GM12864 (cell line): ENCODE measurements around the gene PRXL2C.
"Not testable (repeated sequence)": the region's sequence is repeated elsewhere in the genome, so short reads cannot be mapped to it uniquely, and the experiment has no call there.

Experiments
- DNase-seq: peaks from one replicate; pipeline ENCODE4 v3.0.0-alpha.2; 2011; ENCODE audit warnings: low read depth
- H3K4me3 ChIP-seq: 2 replicates; pipeline ENCODE4 v1.5.1; 2011; ENCODE audit warnings: mild to moderate bottlenecking, low read depth, low read length, control low read depth
- TF ChIP-seq, protein P1 (sequence below): IDR thresholded peaks from 2 replicates; pipeline ENCODE4 v1.5.1; 2011; ENCODE audit warnings: low read depth, mild to moderate bottlenecking, moderate library complexity, low read length, control low read depth, inconsistent platforms; ENCODE audit errors: missing control alignments

Gene PRXL2C, protein sequence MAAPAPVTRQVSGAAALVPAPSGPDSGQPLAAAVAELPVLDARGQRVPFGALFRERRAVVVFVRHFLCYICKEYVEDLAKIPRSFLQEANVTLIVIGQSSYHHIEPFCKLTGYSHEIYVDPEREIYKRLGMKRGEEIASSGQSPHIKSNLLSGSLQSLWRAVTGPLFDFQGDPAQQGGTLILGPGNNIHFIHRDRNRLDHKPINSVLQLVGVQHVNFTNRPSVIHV

DNA sequence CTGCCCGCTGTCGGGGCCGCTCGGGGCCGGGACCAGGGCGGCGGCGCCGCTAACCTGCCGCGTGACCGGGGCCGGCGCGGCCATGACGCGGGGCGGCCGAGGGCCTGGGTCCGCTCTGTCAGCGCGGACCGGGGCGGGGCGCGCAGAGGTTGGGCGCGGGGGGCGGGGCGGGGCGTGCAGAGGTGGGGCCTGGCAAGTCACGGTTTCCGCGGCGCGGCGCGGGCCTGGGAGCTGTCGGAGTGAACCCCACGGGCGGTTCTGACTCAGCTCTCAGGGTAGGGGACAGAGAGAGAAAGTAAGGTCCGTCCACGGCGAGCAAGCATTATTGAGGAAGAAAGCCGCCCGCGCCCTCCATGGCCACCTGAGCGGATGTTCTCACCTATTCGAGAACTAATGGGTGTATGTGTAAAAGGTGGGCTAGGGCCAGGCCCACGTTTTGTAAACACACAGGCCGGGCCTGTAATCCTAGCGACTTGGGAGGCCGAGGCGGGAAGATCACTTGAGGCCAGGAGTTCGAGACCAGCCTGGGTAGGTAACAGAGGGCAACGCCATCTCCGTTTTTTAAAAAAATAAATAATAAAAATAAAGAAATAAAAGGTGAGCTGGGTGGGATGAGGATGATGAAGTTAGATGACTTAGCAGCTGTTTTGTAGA lies at the start of gene PRXL2C:
Gene PRXL2C, minus strand, starts transcription at position 120 of the 654 bp plus-strand sequence. Its CDS starts 36 bp downstream, at position 84.
- TF ChIP-seq, protein P1, sequence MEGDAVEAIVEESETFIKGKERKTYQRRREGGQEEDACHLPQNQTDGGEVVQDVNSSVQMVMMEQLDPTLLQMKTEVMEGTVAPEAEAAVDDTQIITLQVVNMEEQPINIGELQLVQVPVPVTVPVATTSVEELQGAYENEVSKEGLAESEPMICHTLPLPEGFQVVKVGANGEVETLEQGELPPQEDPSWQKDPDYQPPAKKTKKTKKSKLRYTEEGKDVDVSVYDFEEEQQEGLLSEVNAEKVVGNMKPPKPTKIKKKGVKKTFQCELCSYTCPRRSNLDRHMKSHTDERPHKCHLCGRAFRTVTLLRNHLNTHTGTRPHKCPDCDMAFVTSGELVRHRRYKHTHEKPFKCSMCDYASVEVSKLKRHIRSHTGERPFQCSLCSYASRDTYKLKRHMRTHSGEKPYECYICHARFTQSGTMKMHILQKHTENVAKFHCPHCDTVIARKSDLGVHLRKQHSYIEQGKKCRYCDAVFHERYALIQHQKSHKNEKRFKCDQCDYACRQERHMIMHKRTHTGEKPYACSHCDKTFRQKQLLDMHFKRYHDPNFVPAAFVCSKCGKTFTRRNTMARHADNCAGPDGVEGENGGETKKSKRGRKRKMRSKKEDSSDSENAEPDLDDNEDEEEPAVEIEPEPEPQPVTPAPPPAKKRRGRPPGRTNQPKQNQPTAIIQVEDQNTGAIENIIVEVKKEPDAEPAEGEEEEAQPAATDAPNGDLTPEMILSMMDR, result no peak
- H3K4me3 ChIP-seq, result peak within 1 kb of the TSS; percentile 64
- peak; percentile 38 for DNase-seq

DNA sequence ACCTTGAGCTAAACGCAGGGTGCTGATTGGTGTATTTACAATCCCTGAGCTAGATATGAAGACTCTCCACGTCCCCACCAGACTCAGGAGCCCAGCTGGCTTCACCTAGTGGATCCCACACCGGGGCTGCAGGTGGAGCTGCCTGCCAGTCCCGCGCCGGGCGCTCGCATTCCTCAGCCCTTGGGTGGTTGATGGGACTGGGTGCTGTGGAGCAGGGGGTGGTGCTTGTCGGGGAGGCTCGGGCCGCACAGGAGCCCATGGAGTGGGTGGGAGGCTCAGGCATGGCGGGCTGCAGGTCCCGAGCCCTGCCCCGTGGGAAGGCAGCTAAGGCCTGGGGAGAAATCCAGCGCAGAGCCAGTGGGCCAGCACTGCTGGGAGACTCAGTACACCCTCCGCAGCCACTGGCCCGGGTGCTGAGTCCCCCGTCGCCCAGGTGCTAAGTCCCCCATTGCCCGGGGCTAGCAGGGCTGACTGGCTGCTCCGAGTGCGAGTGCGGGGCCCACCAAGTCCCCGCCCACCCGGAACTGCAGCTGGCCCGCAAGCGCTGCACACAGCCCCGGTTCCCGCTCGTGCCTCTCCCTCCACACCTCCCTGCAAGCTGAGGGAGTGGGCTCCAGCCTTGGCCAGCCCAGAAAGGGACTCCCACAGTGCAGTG lies 45.7 kb upstream of the PRXL2C start:
- H3K4me3 ChIP-seq, DNase-seq: not testable (repeated sequence)

DNA sequence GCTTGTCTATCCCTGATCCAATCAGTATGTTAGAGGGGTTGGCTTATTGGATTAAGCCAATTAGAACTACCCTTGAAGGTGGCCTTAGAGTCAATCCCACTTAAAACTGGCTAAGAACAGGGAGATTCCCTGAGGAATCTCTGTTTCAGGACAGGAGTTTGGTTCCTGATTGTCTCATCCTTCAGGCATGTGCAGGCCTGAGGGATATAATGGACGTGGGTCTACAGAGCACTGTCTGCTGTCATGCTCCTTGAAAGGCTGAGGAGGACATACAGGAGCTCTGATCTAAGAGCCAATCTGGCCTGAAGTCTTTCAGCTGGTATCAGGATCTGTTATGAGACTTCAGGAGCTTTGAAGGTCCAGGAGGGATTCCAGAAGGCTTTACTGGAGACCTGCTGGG lies 36.2 kb upstream of the PRXL2C start:
- no peak for DNase-seq
- TF ChIP-seq, protein P1, result no peak
- H3K4me3 ChIP-seq, result no peak overlapping the region

DNA sequence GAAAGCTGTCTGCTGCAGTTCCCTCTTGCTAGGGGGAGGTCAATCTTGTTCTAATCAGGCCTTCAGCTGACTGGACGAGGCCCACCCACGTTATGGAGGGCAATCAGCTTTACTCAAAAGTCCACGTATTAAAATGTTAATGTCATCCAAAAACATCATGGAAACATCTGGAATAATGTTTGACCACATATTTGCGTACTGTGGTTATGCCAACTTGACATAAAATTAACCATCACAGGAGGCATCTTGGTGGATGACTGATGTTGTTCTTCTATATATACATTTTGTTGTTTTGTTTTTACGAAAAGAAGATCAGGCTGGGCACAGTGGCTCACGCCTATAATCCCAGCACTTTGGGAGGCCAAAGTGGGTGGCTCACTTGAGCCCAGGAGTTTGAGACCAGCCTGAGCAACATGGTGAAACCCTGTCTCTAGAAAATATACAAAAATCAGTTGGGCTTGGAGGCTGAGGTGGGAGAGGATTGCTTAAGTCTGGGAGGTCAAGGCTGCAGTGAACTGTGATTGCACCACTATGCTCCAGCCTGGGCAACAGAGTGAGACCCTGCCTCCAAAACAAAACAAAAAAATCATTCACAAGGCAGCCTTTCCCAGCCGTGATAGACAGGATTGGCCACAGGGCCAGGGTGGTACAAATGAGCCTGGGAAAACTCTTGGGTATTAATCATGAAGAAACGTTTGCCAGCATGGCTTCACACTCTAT lies 33.8 kb upstream of the PRXL2C start:
- TF ChIP-seq, protein P1, result no peak
- no peak for DNase-seq
- H3K4me3 ChIP-seq, result no peak overlapping the region

DNA sequence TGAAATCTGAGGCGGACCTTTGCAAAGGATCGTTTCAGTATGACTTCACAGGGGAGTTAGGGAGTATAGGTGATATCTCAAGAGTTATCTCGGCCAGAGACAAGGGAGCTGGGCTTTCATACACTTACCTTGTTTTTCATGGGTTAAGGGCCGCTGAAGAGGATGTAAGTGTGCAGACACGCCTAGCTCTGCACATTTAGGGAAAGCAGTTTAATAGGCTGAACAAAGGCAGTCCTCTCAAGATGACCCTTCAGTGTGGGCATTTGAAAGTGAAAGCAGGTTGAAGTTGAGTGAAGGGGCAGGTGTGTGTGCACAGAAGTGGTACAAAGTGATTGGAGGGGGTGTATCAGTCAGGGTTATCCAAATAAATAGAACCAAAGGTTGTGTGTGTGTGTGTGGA lies 33.1 kb upstream of the PRXL2C start:
- no peak overlapping the region for H3K4me3 ChIP-seq
- DNase-seq, result no peak
- TF ChIP-seq, protein P1, result no peak

DNA sequence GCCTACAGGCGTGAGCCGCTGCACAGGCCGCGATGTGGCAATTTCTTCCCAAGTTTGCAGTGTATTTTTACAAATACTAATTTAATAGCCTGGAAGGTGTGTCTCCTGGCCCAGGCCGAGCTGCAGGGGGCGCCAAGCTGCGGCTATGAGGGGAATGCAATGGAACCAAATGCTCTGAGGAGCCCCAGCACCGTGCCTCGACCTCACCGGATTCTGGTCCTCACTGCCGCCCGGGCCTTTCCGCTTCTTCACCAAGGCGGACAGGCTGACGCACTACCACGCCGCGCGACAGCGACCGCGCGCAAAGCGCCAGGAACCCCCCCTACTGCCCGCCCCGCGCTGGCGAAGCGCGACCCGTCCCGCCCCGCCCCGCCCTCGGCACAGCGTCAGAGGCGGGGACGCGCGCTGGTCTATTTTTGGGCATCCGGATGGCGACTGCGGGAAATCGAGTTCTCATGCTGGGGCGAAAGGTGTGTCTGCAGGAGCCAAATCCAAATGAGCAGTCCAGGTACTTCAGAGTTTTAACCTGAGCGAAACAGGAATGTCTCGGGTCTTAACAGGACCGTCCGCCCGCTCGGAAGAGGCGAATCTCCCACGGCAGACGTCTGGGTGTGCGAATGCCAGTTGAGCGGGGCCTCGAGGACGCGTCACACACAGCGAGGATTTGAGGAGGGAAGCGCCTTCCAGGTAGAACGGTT lies 31.7 kb upstream of the PRXL2C start:
- H3K4me3 ChIP-seq, result peak overlapping the region; percentile 31
- no peak for DNase-seq
- TF ChIP-seq, protein P1, result peak; percentile 30
